Embryonic facial prominence (tissue), 1 donor: ENCODE results near the gene PHF12.

Source experiments
- DNase-seq: peaks from one replicate; pipeline ENCODE4 v3.0.0-alpha.2; 2016; ENCODE audit errors: extremely low spot score

Gene PHF12

DNA sequence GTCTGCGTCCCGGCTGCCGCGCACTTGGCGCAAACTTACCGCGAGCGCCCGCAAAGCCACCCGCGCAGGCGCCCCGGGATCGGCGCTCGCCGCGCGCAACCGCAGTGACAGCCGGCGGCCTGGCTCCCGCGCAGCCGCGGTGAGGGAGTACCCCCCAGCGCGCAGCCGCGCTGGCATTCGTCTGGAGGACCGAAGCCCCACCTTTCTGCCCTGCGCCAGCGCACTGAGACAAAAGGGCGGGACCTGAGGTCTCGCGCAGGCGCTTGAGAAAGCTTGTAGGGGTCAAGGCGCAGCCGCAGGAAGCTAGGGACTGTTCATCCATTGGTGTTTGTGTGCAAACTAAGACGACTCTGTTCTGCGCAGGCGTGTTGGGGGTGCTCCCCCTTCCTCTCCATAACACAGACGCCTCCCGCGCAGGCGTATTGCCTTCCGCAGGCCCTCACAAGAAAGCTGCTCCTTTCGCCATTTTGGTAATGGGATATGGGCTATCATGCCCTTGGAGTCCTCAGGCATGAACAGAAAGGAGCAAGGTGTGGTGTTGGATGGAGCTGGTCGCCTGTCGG is at the start of gene PHF12:
TSS of gene PHF12 (minus strand) at position 91 of the 563 bp plus-strand sequence. CDS start 558 bp downstream, outside the sequence.
- peak; percentile 100 for DNase-seq

DNA sequence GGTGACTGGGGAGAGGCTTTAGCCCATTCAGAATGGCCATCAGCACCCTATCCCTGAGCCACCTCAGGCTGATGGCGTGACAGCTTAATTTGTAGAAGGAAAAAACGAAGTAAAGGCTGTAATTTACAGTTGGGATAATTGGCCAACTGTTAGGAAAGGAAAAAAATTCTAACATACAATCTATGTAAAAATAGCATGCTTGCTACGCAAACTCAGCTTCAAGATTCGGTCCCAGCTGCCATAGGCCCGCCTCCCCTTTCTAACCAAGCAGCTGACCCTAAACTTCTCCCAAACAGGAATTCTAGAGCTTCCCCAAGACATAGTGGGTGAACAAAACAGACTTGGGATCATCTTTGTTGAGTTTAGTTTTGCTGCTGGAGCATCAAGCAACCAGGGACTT is 49.7 kb upstream of the PHF12 start:
- DNase-seq, result no peak

DNA sequence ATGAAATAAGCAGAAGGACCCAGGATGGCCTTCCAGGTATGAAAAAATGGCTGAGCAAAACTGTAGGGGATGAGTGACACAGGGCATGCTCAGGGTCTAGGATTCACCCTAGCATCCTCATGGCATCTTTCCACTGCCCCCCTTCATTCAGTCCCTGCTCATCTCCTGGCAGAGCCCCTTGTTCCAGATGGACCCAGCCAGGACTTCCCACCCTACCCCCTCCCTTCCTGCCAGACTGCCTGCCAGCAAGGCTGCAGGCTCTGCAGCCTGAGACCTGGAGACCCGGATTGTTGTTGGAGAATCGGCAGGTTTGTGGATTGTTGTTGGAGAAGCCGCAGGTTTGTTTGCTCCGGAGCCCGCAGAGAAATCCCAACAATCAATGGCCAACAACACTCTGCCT is 47.9 kb upstream of the PHF12 start:
- no peak for DNase-seq

DNA sequence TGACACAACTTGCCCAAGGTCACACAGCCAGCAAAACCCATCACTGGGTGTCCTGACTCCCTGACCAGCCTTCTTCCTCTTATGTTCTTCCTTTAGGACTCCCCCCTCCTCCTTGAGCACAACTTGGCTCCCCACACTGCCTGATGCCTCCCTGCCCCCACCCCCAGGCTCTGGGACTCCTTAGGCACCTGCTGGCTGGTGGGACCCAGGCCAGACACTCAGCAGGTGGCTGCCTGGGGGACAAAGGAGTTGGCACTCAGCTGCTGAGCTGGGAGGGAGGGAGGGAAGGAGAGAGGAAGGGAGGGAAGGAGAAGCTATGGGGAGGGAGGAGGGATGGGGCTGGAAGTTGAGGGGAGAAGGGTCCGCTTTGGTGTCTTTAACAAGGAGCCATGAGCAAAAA is 46.5 kb upstream of the PHF12 start:
- no peak for DNase-seq

DNA sequence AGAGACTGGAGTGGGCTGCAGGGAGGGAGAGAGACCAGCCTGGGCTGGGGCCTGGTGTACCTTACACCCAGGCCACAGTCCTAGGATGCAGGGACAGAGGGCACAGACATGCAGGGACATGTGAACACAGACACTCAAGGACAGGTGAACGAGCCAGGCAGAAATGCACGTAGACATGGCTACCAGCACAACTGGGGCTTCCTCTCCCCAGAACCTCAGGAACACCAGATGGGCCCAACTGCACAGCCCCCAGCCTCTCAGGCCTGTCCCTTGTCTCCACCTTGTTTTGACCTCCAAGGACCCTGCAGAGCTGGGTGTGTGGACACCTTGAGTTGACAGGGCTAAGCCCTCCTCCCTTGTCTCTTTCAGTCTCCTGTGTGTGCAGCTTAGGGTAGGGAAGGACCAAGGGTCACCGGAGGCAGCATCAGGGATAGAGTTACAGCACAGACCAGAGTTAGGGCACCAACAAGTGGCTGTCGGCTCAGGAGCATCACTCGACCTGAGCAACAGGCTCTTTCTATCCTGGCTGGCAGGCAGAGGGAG is 45.3 kb upstream of the PHF12 start:
- no peak for DNase-seq

DNA sequence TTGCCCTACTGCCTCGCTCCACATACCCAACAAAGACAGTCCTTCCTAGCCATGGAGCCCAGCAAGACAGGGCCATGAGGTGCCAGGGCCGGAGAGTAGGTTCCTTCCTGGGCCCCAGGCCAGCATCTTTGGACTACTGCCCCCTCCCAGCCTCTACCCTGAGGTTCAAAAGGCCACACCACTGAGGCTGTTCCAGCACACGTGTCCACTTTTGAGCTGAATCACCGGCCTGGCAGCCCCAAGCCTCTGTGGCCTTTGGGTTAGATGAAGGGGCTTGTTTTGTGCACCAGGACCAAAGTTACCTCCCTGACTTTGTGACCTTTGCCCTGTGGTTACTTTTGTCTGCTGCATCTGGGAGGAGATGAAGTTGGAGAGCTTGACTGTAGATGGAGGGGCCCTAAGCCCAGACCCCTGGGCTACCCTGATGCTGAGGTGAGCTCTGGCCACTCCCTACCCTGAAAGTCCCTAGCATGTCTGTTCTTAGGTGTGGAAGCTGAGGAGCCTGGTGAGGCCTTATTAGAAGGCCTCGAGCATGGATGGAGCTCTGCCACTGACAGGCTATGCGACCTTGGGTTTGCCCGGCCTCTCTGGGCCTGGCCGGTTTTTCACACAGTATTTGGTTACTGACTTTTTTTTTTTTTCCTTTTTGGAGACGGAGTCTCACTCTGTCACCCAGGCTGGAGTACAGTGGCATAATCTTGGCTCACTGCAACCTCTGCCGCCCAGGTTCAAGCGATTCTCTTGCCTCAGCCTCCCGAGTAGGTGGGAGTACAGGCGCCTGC is 42.5 kb upstream of the PHF12 start:
- DNase-seq, result no peak

DNA sequence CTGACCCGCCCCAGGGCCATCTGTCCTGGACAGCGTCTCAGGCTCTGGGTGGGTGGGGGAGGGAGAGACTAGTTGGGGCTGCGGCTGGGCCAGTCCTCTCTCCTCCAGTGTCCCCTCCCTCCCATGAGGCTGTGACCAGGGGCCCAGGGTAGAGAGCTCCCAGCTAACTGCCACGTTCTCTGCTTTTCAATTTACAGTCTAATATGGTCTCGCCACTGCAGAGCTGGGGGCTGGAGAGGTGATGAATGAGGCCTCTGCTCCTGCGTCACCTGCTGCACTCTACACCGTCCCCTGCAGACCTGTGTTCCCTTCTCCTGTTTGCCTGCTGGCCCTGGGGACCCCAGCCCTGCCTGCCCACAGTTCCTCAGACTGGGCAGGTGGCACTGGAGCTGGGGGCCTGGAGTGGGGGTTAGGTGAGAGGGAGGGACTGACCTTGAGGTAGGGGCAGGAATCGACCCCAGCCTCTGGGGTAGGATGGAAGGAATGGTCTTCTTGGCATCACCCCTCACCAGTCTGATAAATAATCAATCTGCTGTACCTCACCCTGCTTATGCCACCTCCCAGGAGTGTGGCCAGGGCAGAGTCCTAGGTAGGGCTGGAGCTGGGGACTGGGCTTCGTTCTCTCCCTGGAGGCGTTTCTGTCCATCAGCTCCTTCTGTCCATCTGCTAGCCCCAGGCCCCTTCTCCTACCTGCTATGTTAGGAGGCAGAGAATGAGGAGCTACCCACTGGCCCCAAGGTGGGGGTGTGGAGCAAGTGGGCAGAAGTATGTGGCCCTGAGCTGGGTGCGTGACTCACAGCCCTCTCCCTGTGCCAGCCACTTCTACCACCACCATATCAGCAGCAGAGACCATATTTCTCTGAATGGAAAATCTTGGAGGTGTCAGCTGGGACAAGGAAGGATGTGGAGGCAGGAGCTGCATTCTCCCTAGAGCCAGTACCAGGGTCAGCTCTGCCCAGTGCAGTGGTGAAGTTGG is 41.6 kb upstream of the PHF12 start:
- no peak for DNase-seq

DNA sequence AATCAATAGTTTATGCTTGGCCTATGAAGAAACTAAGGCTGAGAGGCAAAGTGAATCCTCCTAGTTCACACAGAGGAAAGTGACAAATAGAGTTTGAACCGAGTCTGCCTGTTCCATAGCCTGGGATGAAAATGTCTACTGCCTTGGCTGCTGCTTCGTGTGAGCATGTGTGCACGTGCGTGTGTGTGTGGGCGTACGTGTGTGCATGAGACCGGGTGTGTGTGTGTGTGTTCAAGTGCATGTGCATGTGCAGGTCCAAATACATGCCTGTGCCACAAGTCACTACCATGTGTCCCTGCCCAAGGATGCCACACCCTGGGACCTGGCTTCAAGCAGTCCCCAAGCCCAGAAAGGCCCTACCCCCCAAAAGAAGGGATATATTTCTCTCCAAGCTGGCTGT is 40.9 kb upstream of the PHF12 start:
- no peak for DNase-seq

DNA sequence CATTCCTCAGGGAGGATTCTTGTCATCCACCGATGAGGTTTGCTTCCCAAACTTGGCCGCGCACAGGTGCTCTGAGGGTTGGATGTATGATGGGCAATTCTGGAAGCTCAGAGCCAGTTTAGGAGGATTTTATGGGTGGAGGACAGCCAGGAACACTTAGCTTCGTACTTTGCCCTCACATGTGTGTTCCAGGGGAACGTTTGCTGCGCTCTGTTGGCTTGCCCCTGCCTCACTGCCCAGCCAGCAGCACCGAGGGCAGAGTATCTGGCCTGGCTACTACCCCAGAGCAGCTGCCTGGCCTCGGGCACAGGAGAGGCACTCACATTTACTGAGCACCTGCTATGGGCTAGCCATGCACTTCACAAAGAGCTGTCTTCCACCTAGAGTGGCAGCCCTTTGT is 40.5 kb upstream of the PHF12 start:
- DNase-seq, result no peak

DNA sequence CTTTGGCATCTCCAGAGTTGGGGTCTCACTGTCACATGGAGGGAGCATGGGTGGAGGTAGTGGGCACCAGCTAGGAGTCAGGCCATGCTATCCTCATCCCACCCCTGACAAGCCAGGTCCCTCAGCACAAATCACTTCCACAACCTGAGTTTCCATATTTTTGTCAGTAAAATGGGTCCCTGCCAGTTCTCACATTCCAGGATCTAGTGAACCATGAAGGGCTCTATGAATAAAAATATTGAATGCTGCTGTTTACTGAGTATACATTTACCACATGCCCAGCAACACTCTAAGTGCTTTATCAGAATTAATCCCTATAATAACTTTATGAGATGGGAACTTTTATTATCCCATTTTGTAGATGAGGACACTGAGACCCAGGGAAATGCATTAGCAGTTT is 37.7 kb upstream of the PHF12 start:
- no peak for DNase-seq

DNA sequence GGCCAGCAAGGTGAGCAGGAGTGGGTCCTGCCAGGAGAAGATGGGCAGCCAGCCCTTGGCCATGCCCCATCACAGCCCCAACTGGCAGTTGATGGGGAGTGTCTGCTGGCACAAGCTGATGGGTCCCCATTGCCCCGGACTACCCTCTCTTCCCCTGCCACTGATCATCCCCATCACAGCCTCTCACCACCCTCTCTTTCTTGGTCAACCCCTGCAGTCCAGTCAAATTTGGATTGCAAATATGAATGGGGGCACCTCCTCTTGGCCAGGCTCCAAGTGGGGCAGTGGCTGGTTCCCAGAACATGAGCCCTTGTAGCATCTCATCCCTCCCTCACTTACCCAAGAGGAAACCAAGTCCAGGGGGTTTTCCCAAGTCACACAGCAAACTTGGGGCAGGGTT is 37.2 kb upstream of the PHF12 start:
- no peak for DNase-seq

DNA sequence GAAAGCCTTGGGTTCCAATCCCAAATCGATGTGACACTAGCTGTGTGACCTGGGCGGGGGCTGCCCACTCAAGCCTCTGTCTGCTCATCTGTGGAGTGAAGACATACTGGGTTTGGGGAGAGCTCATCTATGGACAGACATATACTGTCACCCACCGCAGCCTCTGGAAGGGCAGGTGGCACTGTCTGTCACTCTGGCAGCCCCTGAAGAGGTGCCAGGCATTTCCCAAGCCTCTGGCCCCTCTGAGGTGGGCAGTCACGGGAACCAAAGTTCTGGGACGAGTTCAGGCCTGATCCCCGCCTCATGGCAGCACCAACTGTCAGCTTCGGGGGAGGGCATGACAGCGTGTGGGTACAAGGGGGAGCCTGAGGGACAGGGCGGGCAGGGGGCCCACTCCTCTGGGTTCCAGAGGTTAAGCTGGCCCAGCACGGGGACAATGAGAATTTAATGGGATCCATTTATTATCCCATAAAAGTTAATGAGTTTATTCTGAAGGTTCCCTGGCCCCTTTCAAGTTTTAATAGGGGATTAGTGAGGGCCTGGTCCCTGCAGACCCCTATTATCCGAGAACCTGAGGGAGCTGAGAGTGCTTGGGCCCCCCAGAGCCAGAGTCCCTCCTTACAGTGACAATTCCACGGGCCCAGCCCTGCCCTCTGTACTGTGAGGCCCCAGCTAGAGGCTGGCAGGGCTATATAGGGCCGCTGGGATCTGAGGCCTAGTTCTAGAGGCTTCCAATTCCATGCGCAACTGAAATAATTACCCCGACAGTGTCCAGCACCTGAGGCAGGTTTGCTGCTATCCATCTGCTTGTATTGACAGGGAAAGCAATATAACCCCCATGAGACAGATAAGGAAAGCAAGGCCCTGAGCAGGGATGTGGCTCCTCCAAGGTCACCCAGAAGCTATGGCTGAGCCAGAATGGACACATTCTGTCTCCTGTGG is 35.7 kb upstream of the PHF12 start:
- DNase-seq, result no peak

DNA sequence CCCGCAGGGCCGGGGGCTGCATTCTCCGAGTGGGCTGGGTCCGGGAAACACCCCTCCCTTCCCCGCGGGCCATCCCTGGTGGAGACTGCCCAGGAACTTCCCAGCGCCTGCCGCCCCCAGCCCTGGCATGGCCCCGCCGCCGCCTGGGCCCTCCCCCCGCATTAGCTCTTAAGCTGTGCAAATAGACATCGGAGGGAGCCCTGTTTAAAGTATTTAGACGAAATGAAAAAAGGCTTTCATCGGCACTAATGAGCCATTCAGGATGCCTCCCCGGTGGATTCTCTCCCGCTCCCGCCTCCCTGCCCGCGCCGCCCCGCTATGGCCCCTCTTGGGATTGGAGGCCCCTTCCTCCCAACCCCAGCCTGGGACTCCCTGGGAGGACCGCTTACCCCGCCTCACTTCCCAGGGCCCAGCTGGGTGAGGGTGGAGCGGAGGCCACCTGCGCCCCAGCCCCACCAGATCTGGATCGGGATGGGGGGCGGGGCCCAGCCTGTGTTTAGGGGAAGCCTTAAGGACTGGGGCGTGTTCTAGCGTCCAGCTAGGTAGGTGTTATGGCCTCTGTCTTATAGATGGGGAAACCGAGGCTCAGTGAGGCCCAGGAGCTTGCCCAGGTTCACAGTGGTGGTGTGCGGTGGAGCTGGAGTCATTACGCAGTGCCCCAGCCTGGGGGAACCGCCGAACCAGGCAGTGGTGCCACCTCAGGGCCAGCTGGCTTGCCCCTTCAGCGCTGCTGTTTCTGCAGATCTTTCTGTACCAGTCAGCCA is 34.8 kb upstream of the PHF12 start:
- DNase-seq, result no peak

DNA sequence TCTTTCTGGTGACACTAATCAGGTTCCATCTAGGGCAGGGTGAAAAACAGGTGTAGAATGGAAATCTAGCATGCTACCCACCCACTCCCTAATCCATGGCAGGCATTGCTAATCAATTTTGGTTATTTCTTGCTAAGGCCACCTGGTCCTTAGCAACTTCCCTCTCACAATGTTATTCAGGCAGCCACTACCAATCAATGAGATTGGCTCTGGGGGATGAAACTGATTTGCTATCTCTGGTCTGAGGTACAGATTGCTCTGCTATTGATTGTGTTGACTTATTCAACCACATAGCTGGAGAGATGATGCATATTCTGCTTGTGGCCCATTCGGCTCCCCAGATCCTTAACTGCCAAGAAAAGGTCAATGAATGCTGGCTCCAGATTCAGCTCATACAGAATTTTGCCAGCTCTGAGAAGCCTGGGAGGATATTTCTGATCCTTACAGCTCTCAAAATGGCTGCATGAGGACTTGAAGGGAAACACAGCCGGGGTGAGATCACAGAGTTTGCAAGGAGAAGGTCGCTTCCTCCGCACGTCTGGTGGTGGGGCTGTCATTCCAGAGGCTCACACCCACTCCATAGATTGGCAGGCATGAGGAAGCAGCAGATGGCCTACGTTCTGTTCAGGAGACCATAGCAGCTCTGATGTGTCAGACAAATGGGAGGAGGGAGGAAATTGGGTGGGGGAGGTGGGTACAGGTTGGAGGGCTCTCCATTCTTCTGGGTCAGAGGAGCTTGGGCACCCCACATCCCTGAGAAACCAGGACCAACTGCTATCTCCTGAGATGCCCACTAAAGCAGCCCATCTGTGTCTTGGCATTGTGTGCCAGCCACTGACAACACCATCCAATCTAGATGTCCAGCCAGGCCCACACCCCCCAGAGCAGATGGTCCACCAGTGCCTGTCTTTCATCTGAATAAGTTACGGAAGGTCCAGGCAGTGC is 32.2 kb upstream of the PHF12 start:
- DNase-seq, result no peak

DNA sequence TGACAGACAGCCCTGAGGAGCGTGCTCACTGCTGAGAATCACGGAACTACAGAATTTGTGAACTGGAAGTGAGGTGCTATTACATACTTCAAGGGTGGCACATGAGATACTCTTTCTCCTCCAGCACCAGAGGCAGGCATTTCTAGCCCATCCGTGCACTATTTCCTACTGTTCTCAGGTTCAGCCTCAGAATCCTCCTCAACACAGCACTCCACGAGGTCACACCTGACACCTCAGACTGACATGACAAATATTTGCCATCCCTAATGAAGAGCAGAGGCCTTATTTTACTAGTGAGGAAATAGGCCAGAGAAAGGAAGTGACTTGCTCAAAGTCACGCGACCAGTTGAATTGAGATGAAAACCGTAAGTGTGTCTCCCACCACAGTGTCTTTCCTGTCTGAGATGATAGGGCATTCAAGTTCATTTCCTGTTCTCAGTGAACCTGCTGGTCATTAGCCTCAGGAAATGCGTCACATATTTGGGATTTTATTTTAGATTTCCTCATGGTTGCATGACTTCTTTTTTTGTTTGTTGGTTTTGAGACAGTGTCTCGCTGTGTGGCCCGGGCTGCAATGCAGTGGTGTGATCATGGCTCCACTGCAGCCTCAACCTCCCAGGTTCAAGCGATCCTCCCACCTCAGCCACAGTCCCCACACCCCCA is 30.9 kb upstream of the PHF12 start:
- DNase-seq, result no peak

DNA sequence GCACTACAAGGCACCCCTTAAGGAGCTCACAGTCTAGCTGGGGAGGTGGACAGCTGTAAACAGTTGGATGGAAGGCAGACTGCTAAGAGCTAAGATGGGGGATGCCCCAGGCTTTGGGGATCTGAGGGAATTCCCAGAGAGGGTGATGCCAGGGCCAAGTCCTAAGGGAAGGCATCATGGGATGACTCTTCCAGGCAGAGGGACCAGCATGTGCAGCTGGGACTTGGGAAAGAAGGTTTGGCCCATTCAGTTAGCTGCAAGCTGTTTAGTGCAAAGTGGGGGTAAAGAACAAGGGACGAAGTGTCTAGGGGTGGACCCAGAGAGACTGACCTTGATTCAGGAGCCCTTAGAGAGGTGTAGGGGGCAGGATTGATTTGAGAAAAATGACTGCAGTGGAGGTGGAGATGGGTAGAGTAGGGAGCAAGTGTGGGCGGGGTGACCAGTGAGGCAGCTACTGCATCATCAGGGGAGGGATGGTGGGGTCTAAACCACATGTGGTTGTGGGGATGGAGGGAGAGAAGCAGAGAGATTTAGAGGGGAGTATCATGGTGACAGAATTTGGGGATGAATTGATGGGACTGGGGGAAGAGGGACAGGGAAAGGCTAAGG is 27.1 kb upstream of the PHF12 start:
- DNase-seq, result no peak

DNA sequence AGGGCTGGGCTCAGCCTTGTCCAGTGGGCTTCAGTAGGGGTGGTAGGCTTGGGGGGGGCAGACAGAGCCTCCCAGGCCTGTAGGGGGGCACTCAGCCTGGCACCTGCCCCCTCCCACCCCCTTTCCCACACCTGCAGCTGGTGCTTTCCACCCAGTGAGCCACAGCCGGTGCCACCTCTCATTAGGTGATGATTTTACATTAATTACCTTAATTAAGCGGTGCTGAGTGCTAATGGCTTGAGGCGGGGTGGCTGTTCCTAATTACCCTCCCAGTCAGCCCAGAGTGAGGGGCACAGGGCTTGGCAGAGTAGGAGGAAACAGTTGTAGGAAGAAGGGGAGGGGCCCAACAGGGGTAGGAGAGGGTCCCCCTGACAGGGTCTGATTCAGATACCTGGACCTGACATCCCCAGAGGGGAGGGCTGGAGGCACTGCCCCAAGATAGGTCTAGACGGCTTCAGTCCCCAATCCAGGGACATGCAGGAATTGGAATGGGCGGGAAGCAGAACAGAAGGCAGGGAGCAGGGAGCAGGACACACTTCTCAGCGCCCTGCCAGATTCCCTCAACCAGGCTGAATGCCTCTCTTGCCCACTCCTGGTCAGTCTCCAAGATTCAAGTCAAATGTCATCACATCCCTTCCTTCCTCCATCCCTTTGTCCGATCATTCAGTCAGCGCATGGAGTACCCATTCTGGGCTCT is 26.5 kb upstream of the PHF12 start:
- no peak for DNase-seq

DNA sequence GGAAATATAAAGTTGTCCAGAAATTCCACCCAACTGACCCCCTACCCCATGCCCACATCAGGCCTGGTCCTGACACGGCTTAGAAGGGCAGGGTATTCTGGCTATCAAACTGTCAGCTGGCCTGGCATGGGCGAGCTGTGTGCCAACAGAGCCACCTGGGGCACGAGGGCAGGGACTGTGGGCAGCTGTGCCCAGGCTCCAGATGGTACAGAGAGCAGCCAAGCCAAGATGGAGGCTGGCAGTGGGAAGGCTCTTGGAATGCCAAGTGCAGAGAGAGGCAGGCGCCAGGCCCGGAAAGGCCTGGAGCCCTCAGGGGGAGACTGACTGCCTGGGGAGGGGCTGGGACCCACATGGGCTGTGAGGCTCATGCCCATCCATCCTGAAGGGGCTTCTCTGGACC is 24.3 kb upstream of the PHF12 start:
- DNase-seq, result no peak
